MCF 10A (cell line): ENCODE measurements around the gene WDFY2. TPM values are rescaled to one million over a fixed set of nuclear protein-coding genes. Genes with fewer than 3 reads are reported as not detected.

Source experiments
- BruUV-seq: library from RNA; stranded (reverse); fragments of 400-500 nt; replicated peaks from 2 replicates; lab custom pipeline; 2021; lab: Mats Ljungman, UMichigan
- CTCF ChIA-PET: fragments of 300-600 bp; sonication (Branson Sonifier 250); formaldehyde crosslinking; extraction: SDS; loops from one replicate; lab custom pipeline; 2021; ENCODE audit warnings: antibody characterized with exemption, inconsistent platforms; lab: Yijun Ruan, JAX
- POLR2A ChIA-PET: fragments of 300-600, 350-650 bp; sonication (Branson Sonifier 250); formaldehyde crosslinking; extraction: SDS; loops from one replicate; lab custom pipeline; 2020; ENCODE audit warnings: antibody characterized with exemption, inconsistent platforms; lab: Yijun Ruan, JAX
- DNase-seq: peaks from one replicate; pipeline ENCODE4 v3.0.0-alpha.2; 2018; ENCODE audit not compliant: unreplicated experiment
- H3K27ac Mint-ChIP-seq: one replicate; pipeline ENCODE4 v1.8.0; 2022; ENCODE audit warnings: mild to moderate bottlenecking, low read depth, mixed read lengths; ENCODE audit not compliant: unreplicated experiment
- H3K27me3 Mint-ChIP-seq: one replicate; pipeline ENCODE4 v1.8.0; 2022; ENCODE audit warnings: mixed read lengths; ENCODE audit not compliant: insufficient read depth, unreplicated experiment
- H3K36me3 Mint-ChIP-seq: one replicate; pipeline ENCODE4 v1.8.0; 2022; ENCODE audit warnings: mild to moderate bottlenecking, moderate library complexity, mixed read lengths; ENCODE audit not compliant: insufficient read depth, unreplicated experiment
- H3K4me1 Mint-ChIP-seq: one replicate; pipeline ENCODE4 v1.8.0; 2022; ENCODE audit warnings: mixed read lengths; ENCODE audit not compliant: insufficient read depth, unreplicated experiment
- H3K4me3 Mint-ChIP-seq: one replicate; pipeline ENCODE4 v1.8.0; 2022; ENCODE audit warnings: mild to moderate bottlenecking, moderate library complexity, mixed read lengths; ENCODE audit not compliant: unreplicated experiment
- H3K9me3 Mint-ChIP-seq: one replicate; pipeline ENCODE4 v1.8.0; 2022; ENCODE audit warnings: mixed read lengths; ENCODE audit not compliant: unreplicated experiment
- CTCF ChIP-seq: fragments of 200-600 bp; IDR thresholded peaks from one replicate; pipeline ENCODE4 v1.8.0; 2022; ENCODE audit warnings: antibody characterized with exemption, mild to moderate bottlenecking; ENCODE audit not compliant: unreplicated experiment
- intact Hi-C: fragments of 100-400 bp; cut with micrococcal nuclease; formaldehyde crosslinking; loops from 2 replicates; pipeline ENCODE4 v1.14.1; 2022
- total RNA-seq: library from RNA; stranded (reverse); gene quantifications from 2 replicates; pipeline ENCODE4 v1.2.3, GENCODE V29; 2022

WDFY2 gene
- total RNA-seq, 1 experiment from 2014 or later, result 56.2 TPM

GRCh38 chr13:51728275-51728673 is 144.0 kb downstream of the WDFY2 start:
- peaks cover 14% of the 10 kb centered on the region for H3K36me3 Mint-ChIP-seq
- intact Hi-C loops, result loop anchor here (2.0 kb wide), 1 partner anchor 83 kb away; no protein-coding TSS in a partner anchor
- H3K4me1 Mint-ChIP-seq, result peaks cover 16% of the 10 kb centered on the region
- no peaks in the 10 kb centered on the region for H3K9me3 Mint-ChIP-seq
- POLR2A ChIA-PET, result interaction anchor here (0.6 to 0.9 kb wide), 3 partner anchors 9 to 699 kb away, joined by 3 read pairs; no protein-coding TSS in a partner anchor
- CTCF ChIA-PET, result interaction anchor here (0.6 to 0.9 kb wide), 2 partner anchors 69 to 172 kb away, joined by 3 to 5 read pairs; no protein-coding TSS in a partner anchor
- TF ChIP-seq CTCF, result no peak
- H3K27me3 Mint-ChIP-seq, result no peaks in the 10 kb centered on the region
- BruUV-seq, result TSS peak; percentile 4
- H3K4me3 Mint-ChIP-seq, result no peak overlapping the region
- no peak overlapping the region for H3K27ac Mint-ChIP-seq
- DNase-seq, result no peak

GRCh38 chr13:51728972-51729371 is 144.7 kb downstream of the WDFY2 start:
- no TSS peak for BruUV-seq
- Mint-ChIP-seq H3K9me3 (no peaks in the 10 kb centered on the region), H3K4me3 (no peak overlapping the region), H3K27me3 (no peaks in the 10 kb centered on the region), H3K27ac (no peak overlapping the region), H3K36me3 (peaks cover 9% of the 10 kb centered on the region), H3K4me1 (peaks cover 23% of the 10 kb centered on the region)
- TF ChIP-seq CTCF, result no peak
- CTCF ChIA-PET, result interaction anchor here (0.6 kb wide), 3 partner anchors 100 to 130 kb away, joined by 3 to 4 read pairs (median 3); no protein-coding TSS in a partner anchor
- intact Hi-C loops, result loop anchor here (2.0 kb wide), 1 partner anchor 84 kb away; no protein-coding TSS in a partner anchor
- POLR2A ChIA-PET, result interaction anchor here (0.7 to 5.4 kb wide), 7 partner anchors 13 to 298 kb away, joined by 3 to 28 read pairs (median 3); partner anchors contain the start of gene INTS6
- DNase-seq, result peak; percentile 89

GRCh38 chr13:51729866-51730553 is 145.7 kb downstream of the WDFY2 start:
- POLR2A ChIA-PET, result interaction anchor here (0.6 to 5.4 kb wide), 16 partner anchors 9 to 279 kb away, joined by 3 to 28 read pairs (median 3); partner anchors contain the start of gene INTS6
- peak; percentile 75 for DNase-seq
- intact Hi-C loops, result loop anchor here (2.0 to 5.0 kb wide), 5 partner anchors 85 to 293 kb away; partner anchors contain the start of genes INTS6 and WDFY2

More at GRCh38 chr13:51729866-51730553, 145.7 kb downstream of the WDFY2 start:
- H3K9me3 Mint-ChIP-seq, result no peaks in the 10 kb centered on the region
- no peaks in the 10 kb centered on the region for H3K27me3 Mint-ChIP-seq
- peaks cover 23% of the 10 kb centered on the region for H3K4me1 Mint-ChIP-seq
- H3K36me3 Mint-ChIP-seq, result peaks cover 15% of the 10 kb centered on the region
- TF ChIP-seq CTCF, result no peak
- H3K4me3 Mint-ChIP-seq, result no peak overlapping the region
- CTCF ChIA-PET, result interaction anchor here (0.6 to 1.6 kb wide), 8 partner anchors 11 to 1441 kb away, joined by 3 to 6 read pairs (median 3); no protein-coding TSS in a partner anchor
- BruUV-seq, result no TSS peak
- no peak overlapping the region for H3K27ac Mint-ChIP-seq
